ENCODE data around the gene TSPAN33.
"Not testable (repeated sequence)": the region's sequence is repeated elsewhere in the genome, so short reads cannot be mapped to it uniquely, and the experiment has no call there.

Gene TSPAN33

GRCh38 chr7:129108581-129108980, 35.9 kb upstream of the TSPAN33 start:
- no peak overlapping the region for H3K27ac ChIP-seq
- no peak for DNase-seq (ENCODE audit: low spot score)
- ChIA-PET POLR2A (ENCODE audit: low non-redundant PET) (no interaction called here), CTCF (no interaction called here)
- no peak for TF ChIP-seq CTCF (conservative IDR thresholded peaks at IDR 0.05; ENCODE audit: low read depth)

- no peak for TF ChIP-seq CTCF (conservative IDR thresholded peaks at IDR 0.05; ENCODE audit: low read depth)
- ChIA-PET CTCF (no interaction called here), POLR2A (ENCODE audit: low non-redundant PET) (no interaction called here)
Observed at GRCh38 chr7:129110258-129110981, 34.1 kb upstream of the TSPAN33 start.

GRCh38 chr7:129110982-129111376, 33.5 kb upstream of the TSPAN33 start:
- ChIA-PET CTCF (no interaction called here), POLR2A (ENCODE audit: low non-redundant PET) (no interaction called here)
- DNase-seq (ENCODE audit: low spot score): no peak
- no peak overlapping the region for H3K27ac ChIP-seq
- no peak for TF ChIP-seq CTCF (conservative IDR thresholded peaks at IDR 0.05; ENCODE audit: low read depth)

More at GRCh38 chr7:129110258-129110981, 34.1 kb upstream of the TSPAN33 start:
- no peak for DNase-seq (ENCODE audit: low spot score)
- H3K27ac ChIP-seq: no peak overlapping the region

GRCh38 chr7:129115676-129116075, 28.8 kb upstream of the TSPAN33 start:
- H3K27ac ChIP-seq: no peak overlapping the region
- ChIA-PET POLR2A (ENCODE audit: low non-redundant PET) (no interaction called here), CTCF (interaction anchor here (0.6 kb wide), 2 partner anchors 48 to 1716 kb away, joined by 3 to 4 read pairs; no protein-coding TSS in a partner anchor)
- no peak for TF ChIP-seq CTCF (conservative IDR thresholded peaks at IDR 0.05; ENCODE audit: low read depth)
- no peak for DNase-seq (ENCODE audit: low spot score)

- POLR2A ChIA-PET (ENCODE audit: low non-redundant PET): no interaction called here
- no peak for TF ChIP-seq CTCF (conservative IDR thresholded peaks at IDR 0.05; ENCODE audit: low read depth)
- CTCF ChIA-PET: no interaction called here
- DNase-seq (ENCODE audit: low spot score): no peak
- no peak overlapping the region for H3K27ac ChIP-seq
Observed at GRCh38 chr7:129118182-129118581, 26.3 kb upstream of the TSPAN33 start.

GRCh38 chr7:129118976-129119375, 25.5 kb upstream of the TSPAN33 start:
- DNase-seq (ENCODE audit: low spot score): no peak
- no peak for TF ChIP-seq CTCF (conservative IDR thresholded peaks at IDR 0.05; ENCODE audit: low read depth)
- CTCF ChIA-PET: no interaction called here
- POLR2A ChIA-PET (ENCODE audit: low non-redundant PET): no interaction called here
- no peak overlapping the region for H3K27ac ChIP-seq

GRCh38 chr7:129121501-129122077, 22.9 kb upstream of the TSPAN33 start:
- POLR2A ChIA-PET (ENCODE audit: low non-redundant PET); H3K27ac ChIP-seq; DNase-seq (ENCODE audit: low spot score): not testable (repeated sequence)
- CTCF ChIA-PET: interaction anchor here (0.7 kb wide), 1 partner anchor 30 kb away, joined by 3 read pairs; no protein-coding TSS in a partner anchor
